Sciatic nerve (tissue), 1 donor: ENCODE measurements around the gene WDR27. TPM values are rescaled to one million over a fixed set of nuclear protein-coding genes. Genes with fewer than 3 reads are reported as not detected.

Experiments
- total RNA-seq: library from RNA; stranded (reverse); fragmentation: NEBNext Ultra II Directional; extraction: Animal tissue kit (Norgen Biotek cat#: 25700); gene quantifications from one replicate; pipeline ENCODE4 v1.2.1, GENCODE V29; 2021
- donor health status: DM: no; HTN: no; CAD: no.

Gene WDR27
- total RNA-seq, 1 donor from 2014 or later: 58.5 TPM

Other genes starting within 250 kb of the WDR27 start
- gene C6orf120, start 97 bp upstream of the WDR27 start, total RNA-seq: 28.2 TPM
- gene PHF10, start 22.5 kb upstream of the WDR27 start, total RNA-seq: 76.5 TPM
- gene DYNLT2, start 49.5 kb upstream of the WDR27 start, total RNA-seq: 2.9 TPM
- 32.5 TPM for gene ERMARD, start 49.6 kb upstream of the WDR27 start, total RNA-seq